GM21528 (cell line): ENCODE results near the gene S100A13.

Source experiments
- ATAC-seq: cut with Tn5 transposase; IDR thresholded peaks from one replicate; pipeline ENCODE4 v1.9.1; 2021; ENCODE audit warnings: mild to moderate bottlenecking, moderate library complexity; ENCODE audit not compliant: unreplicated experiment, low FRiP score

The S100A13 gene

DNA sequence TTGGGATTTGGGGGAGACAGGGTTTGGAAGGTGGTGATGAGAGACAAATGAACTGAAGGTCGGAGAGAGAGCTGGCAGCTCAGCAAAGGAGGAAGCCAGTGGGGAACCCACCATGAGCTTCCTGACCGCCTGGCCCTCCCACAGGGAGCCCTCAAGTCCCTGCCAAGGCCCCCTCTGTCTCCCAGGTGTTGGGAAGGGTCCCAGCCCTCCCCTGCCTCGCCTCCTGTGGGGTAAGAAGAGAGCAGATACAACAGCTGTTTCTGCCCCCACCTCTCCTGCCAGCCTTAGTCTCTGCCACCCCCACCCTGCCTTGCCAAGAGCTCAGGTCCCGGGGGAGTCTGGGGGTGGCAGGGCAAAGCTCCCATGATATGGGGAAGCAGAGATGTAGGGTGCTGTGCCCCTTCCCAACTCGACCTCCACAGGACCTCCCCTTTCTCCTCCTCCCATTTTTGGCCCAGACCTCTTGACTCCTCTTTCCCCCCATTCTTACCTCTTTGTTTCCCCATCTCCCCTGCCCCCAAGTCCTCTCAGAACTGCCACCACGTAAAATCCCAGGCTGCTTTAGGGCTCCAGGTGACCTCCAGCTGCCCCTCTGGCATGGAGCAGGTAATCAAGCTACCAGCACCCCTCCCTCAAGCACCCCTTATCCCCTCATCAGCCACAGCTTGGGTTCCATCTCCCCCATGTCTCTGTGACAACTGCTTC, 1.5 kb upstream of the S100A13 start:
- ATAC-seq, result no peak

DNA sequence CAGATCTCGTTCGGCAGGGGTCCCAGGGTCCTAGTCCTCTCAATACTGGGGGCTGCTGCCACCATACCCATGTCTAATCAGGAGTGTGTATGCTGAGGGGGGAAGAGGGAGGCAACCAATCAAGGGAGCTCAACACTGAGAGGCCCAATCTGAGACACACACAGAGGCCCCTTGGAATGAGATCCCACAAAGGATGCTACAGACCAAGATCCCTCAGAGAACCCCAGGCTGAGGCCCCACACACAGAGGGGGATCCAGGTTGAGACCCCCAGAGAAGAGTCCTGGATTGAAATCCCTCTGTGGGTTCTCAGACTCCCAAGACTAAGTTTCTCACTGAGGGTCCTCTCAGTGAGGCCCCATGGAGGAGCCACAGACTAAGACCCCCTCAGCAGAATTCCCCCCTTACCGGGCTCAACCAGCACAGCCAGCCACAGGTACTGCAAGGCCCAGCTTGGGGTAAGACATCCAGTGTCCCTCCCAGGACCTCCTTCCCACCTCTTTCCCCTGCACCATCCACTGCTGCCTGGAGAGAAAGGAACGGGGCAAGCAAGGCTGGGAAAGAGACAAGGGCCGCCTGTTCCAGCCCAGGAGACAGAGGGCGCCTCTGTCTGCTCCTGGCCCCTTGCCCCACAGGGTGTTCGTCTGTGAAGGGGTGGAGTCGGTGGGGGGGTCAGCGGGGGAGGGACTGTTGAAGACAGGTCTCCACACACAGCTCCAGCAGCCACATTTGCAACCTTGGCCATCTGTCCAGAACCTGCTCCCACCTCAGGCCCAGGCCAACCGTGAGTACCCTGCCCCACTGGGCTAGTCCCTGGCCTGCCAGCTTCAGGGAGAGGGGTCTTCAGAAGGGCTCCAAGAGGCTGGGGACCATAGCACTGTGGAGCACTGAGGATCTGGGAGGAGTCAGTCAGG, 666 bp upstream of the S100A13 start, which contains the start of gene S100A1:
Gene S100A1, plus strand, starts transcription at position 720 of the 912 bp plus-strand sequence. CDS start 2,088 bp downstream, outside the sequence.
- no peak for ATAC-seq

DNA sequence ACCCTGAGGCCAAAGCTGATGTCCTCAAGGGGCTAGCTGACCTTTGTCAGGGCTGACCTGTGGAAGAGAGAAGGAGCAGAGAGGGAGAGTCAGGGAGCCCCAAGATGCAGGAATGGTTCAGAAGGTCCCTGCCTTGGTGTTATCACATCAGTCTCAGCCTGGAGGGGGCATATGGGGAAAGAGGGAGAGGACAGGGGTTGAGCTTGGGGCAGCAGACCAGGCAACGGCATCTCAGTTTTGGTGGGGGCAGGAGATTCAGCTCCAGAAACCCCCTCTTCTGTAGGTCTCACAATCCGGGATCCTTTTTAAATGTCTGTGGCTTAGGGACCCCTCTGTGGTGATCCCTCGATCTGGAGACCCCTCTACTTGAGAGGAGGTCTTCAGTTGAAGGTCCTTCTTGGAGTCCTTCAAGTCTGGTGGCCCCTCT, 815 bp downstream of the S100A13 start:
- no peak for ATAC-seq

DNA sequence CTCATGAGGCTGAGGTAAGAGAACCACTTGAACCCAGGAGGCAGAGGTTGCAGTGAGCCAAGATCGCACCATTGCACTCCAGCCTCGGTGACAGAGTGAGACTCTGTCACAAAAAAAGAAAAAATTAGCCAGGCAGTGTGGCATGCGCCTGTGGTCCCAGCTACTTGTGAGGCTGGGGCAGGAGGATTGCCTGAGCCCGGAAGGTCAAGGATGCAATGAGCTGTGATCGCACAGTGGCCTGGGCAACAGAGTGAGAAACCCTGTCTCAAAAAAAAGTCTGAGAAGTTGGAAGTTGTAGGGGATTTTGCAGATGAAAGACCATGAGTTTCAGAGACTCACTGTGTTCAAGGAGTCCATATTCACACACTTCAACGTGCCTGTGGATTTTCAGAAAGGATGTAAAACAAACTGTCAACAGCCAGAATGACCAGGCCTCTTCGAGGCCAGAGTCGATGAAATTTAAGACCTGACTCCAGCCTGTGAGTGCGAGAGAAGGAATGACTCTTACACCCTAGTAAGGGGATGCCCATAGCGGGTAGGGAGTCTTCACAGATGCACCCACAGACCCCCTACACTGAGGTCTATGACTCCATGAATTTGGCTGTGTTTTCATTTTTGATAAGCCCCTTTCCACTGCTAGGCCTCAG, 2.2 kb downstream of the S100A13 start:
- no peak for ATAC-seq

DNA sequence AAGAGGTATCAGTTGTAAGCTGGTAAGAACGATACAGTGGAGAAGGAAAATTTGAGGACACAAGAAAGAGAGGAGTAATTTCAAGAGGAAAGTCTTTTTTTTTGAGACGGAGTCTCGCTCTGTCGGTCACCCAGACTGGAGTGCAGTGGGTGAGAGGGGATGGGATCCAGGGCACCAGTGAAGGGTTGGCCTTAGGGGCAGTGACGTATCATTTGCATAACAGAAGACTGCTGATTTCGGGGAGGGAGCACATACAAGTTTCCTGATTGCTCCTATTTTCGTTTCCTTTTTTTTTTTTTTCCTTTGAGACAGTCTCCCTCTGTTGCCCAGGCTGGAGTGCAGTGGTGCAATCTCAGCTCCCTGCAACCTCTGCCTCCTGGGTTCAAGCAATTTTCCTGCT, 4.2 kb downstream of the S100A13 start:
- no peak for ATAC-seq

DNA sequence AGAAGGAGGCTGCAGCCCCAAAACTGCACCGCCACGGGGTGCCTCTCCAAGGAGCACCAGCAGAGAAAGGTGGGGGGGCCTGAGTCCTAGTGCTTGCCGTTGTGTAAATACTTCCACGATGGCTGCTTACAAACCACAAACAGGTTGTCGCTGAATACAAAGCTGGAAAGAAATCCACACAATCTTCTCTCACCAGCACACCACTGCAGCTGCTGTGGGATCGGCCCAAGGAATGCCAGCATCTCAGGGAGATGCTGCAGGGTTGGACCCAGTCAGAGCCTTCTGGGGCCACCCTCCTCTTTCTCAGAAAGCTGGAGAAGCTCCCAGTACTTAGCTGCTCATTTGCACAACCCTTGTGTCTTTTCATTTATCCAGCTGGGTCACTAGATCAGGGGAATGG, 8.1 kb downstream of the S100A13 start:
- no peak for ATAC-seq

DNA sequence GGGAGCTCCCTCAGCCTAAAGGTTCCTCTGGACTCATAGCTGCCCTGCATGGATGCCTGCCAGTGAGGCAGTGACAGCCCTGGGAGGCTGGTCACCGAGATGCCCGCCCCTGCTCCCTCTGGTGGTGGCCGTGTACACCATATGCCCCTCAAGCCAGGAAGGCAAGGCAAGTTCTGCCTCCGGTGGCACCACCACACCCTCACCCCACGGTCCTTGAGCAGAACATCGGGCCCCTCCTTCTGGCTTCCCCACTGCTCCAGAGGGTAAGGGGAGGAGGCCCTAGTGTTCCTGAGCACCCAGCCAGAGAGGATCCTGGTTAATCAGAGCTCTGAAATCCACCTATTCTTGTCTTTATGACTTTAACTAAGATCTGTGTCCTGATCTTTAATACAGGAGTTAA, 9.6 kb downstream of the S100A13 start:
- ATAC-seq, result no peak

DNA sequence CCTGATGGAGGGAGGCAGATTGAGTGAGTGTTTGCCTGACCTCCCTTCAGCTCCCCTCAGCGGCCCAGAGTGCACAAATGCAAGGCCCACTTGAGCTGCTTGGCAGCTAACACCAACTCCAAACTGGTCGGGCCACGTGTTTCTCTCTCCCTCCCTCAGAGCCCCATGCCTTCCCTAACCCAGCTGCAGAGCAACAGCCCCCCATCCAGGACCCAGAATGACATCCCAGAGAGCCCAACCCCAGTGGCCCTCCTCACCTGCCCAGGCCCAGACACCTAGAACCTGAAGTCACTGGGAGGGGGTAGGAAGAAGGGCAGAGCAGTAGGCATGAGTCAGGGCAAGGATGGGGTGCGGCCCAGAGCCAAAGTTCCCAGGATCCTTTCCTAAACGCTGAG, 10.4 kb downstream of the S100A13 start:
- no peak for ATAC-seq

DNA sequence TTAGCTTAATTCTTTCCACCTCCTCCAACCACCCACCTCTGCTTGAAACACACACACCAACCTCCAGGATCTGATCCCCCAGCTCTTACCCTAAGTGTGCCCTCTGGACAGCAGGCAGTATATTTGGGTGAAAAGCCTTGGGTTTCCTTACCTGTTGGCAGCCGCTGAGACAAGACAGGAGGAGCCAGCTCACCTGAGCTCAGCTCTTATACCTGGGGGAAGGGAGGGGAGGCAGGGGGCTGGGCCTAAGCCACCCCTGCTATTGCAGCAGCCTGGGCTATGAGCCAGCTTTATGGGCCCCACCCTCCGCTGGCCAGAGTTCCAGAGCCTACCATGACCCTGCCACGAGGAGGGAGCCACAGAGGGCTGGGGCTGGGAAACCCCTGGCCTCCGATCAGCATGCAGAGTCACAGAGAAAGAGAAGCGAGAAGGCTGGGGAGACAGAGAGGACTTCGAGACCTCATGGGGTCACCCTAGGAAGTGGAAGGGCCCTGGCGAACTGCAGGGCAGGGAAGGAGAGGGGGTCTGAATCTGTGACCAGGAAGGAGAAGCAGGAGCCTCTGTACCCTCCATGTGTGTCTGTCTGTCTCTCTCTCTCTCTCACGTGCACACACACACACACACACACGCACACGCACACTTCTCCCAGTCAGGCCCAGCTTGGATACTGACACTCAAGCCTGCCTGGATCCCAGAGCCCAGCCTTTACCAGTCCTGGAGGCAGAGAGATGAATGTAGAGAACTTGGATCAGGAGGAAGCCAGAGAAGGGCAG, 11.0 kb downstream of the S100A13 start, which contains the start of gene S100A14:
Gene S100A14, minus strand, starts transcription at position 182 of the 773 bp plus-strand sequence. CDS start 467 bp downstream, outside the sequence.
- ATAC-seq, result no peak

DNA sequence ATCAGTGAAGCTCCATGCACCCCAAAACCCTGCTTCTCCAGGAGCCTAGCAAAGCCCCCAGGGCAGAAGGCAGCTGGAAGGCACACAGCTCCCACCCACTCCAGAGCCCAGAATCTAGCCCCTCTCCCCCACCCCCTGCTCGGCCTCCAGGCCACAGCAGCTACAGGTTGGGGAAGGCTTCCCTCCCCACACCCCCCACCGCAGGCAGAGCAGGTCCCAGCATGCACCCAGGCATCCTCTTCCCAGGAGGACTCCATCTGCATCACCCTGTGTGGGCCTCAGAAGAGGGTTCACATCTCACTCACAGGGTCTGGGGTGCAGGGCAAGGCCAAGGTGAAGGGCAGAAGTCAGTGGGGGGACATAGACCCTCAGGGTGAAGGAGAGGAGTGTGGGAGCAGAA, 11.9 kb downstream of the S100A13 start:
- no peak for ATAC-seq

DNA sequence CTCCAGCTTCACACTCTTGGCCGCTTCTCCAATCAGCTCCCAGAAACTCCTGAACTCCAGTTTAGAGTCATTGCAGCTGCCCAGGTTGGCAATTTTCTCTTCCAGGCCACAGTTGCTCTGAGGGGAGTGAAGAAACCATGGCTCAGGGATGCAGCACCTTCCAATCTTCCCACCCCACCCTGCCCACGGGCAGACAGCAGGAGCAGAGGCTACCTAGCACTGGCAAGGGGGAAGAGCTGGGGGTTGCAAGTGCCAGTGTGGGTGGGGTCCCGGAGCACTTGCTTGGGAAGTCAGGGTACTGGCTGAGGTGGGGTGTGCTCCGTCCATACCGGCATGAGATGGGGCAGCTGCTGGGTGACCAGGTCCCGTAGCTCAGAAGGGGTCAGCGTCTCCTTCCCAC, 12.4 kb downstream of the S100A13 start:
- ATAC-seq, result no peak

DNA sequence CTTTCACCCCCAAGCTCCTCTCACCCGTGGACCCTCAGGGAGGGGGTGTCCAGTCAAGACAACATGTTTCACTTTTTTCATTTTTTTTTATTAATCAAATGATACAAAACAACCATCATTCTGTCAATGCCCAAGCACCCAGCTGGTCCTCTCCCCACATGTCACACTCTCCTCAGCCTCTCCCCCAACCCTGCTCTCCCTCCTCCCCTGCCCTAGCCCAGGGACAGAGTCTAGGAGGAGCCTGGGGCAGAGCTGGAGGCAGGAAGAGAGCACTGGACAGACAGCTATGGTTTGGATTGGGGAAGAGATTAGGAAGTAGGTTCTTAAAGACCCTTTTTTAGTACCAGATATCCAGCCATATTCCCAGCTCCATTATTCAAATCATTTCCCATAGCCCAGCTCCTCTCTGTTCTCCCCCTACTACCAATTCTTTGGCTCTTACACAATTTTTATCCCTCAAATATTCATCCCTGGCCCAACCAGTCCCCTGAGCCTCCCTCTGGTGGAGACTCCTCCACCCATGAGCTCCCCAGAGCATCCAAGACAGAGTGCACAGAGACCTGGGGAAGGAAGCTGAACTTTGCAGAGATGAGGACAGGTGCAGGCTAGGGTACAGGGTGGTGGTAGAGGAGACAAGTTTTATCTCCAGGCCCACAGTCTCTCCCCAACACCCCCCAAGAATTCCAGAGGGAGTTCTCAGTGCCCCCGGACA, 13.0 kb downstream of the S100A13 start:
- no peak for ATAC-seq

DNA sequence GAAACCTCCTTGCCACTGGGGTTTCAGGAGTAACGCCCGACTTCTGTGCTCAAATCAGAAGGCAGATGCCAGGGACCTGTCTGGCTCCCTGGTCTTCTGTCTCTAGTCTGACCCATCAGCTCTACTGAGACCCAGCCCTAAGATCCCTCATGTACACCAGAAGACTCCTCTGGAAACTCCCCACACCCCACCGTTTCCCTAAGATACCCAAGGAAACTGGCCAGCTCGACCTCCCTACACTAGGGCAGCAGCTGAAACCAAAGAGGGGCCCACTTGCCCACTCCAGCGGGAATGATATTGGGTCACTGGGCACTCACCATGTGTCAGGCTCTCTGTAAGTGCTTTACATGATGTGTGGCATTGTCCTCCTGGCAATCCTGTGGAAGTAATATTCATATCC, 13.9 kb downstream of the S100A13 start:
- ATAC-seq, result no peak

DNA sequence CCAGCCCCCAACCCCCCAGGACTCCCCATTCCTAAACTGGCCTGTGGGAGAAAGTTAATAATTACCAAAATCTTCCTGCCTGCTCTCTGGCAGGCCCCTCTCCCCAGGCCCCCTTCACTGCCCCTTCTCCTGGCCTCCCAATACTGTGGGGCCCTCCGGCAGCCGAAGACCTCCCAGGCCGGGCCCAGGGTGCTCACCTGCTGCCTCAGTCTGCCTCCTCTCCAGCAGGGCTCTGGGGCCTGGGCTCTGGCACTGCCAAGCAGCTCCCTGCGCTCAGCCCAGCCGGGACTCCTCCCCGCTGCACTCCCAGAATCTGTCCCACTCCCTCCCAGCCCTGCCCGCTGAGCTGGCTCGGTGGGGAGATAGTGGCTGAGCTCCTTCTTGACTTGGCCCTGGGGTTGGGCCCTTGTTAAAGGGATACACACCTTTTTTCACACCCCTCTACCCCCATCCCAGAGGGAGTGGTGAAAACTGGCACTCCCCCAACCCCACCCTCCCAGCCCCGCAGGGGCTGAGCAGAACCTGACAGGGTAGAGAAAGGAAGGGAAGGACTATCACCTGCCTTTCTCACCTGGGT, 14.5 kb downstream of the S100A13 start, which contains the start of gene S100A16:
Gene S100A16, minus strand, starts transcription at position 383 of the 577 bp plus-strand sequence. CDS start 4,986 bp downstream, outside the sequence.
- no peak for ATAC-seq

DNA sequence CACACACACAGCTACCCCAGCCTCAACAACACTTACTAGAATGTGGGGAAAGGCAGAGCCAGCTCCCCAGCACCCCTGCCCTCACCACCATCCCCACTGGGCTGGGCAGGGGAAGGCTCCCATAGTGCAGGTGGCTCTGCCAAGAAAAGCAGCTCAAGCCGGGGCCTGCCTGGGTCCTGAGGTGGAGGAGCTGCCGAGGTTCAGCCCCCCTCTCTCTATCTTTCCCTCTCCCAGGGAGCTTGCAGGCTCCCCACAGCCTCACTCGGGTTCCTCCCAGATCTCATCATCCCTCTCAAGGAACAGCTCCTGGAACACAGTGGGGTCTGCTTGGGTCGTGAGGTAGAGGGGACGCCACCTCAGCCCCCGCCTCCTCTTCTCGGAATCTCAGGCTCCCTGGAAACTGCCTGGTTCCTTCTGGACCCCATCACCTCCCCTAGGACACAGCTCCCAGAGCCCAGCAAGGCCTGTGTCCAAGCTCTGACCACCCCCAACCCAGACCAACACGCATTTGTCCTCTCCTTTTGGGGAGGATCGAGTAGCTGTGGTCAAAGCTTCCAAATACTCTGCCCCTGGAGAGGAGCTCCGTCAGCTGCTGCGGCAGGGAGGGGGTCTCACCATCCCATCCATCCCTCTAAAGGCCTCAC, 15.1 kb downstream of the S100A13 start:
- ATAC-seq, result no peak

DNA sequence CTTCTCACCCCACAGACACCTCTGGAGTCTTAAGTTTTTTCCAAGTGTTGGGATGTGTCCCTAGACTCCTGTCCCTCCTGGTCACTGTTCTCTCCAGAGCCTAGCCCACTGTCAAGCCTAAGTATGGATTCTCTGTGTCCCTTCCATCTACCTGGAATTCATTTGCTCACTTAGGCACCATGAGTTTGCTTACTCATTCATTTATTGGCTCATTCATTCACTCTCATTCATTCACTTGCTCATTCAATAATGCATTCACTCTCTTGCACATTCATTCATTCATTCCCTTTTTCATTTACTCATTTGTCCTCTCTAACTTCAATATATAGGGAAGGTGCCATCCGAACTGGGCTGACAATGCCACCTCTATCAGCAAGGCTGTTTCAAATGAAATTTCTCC, 15.9 kb downstream of the S100A13 start:
- ATAC-seq, result no peak

DNA sequence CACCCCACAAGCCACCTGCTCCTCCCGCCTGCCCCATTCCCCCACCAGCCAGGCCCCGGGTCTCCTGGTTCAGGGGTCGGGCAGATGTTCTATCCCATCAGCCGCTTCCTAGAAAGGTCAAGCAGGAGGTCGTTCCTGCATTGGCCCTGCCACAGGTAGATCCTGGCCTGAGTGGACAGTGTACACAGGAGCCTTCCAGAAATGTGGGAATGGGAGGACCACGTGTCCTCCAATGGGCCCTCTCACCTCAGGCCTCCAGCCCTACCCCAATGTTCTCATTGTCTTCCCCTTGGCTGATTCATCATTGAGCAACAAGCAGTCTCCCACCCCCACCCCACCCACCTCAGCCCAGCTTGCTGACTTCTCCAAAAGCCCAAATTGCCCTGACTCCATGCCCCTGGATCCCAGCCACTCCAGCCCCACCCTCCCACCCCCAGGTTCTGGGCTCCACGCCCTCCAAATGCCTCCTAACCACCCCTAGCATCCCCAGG, 16.4 kb downstream of the S100A13 start:
- no peak for ATAC-seq

DNA sequence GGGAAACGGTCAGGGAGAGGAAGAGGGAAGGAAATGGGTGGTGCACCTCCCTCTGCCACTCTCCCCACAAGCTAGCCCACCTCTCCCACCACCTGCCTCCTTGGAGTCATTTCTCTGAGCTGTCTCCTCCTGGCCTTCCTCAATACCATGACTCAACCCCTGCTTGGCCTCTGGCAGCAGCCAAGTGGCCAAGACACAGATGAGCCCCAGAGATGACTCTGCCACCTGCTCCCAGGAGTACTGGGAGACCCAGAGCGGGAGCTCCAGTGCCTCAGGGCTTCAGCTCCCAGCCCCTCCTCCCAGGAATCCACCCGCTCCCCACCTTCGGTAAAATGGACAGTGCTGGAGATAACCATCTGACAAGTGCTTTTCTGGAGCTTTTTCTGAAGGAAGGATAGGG, 17.0 kb downstream of the S100A13 start:
- no peak for ATAC-seq

DNA sequence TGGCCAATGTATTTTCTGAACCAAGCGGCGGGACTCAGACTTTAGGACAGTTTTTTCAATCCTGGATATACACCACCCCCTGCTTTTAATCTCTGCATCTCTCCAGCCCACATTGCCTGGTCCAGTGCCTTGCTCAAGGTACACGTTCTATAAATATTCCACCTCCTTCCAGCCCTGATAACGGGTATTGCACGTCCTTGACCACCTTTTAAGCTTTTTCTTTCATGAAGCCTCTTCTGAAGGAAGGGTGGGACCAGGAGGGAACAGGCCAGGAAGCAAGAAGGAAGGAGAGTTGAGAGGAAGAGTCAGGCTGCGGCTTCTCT, 17.8 kb downstream of the S100A13 start:
- ATAC-seq, result no peak
